Activated T-cell treated with anti-CD3 and anti-CD28 coated beads, Interleukin-2, amount 50 U/mL, for 72 hours (primary cell): ENCODE measurements around the gene WNT10A. TPM values are rescaled to one million over a fixed set of nuclear protein-coding genes. Genes with fewer than 3 reads are reported as not detected.
"Not testable (repeated sequence)": the region's sequence is repeated elsewhere in the genome, so short reads cannot be mapped to it uniquely, and the experiment has no call there.

Experiments used
- ATAC-seq, 2 donors: fragments of 150-1000 bp; cut with Tn5 transposase; replicated peaks in 1 of 2; 2 replicates each; pipeline ENCODE4 v1.10.0; 2021; ENCODE audit warnings: moderate library complexity in 2 of 2, mild to moderate bottlenecking in 1 of 2
- DNase-seq, 2 donors: peaks; one replicate each; pipeline ENCODE4 v3.0.0; 2021 to 2022; ENCODE audit warnings: mixed read lengths in 1 of 2
- H3K27ac Mint-ChIP-seq: one replicate; pipeline ENCODE4 v1.8.0; 2022; ENCODE audit warnings: mild to moderate bottlenecking, moderate library complexity, mixed read lengths
- H3K27me3 Mint-ChIP-seq: one replicate; pipeline ENCODE4 v1.8.0; 2022; ENCODE audit warnings: low read depth, mixed read lengths
- H3K36me3 Mint-ChIP-seq, 2 donors: one replicate each; pipeline ENCODE4 v1.8.0; 2022; ENCODE audit warnings: mixed read lengths in 2 of 2, mild to moderate bottlenecking in 1 of 2; ENCODE audit not compliant: insufficient read depth in 2 of 2
- H3K4me1 Mint-ChIP-seq: one replicate; pipeline ENCODE4 v1.8.0; 2022; ENCODE audit warnings: low read depth, mixed read lengths
- H3K4me3 Mint-ChIP-seq, 2 donors: one replicate each; pipeline ENCODE4 v1.8.0; 2022; ENCODE audit warnings: mild to moderate bottlenecking in 2 of 2, mixed read lengths in 2 of 2, moderate library complexity in 2 of 2
- H3K9me3 Mint-ChIP-seq, 2 donors: one replicate each; pipeline ENCODE4 v1.8.0; 2022; ENCODE audit warnings: mixed read lengths in 2 of 2
- total RNA-seq, 2 donors: library from RNA; stranded (reverse); gene quantifications; one replicate each; pipeline ENCODE4 v1.2.3, GENCODE V29; 2022

Gene WNT10A
- 1 to 10 TPM; 3.4 to 8.6 TPM for total RNA-seq

DNA sequence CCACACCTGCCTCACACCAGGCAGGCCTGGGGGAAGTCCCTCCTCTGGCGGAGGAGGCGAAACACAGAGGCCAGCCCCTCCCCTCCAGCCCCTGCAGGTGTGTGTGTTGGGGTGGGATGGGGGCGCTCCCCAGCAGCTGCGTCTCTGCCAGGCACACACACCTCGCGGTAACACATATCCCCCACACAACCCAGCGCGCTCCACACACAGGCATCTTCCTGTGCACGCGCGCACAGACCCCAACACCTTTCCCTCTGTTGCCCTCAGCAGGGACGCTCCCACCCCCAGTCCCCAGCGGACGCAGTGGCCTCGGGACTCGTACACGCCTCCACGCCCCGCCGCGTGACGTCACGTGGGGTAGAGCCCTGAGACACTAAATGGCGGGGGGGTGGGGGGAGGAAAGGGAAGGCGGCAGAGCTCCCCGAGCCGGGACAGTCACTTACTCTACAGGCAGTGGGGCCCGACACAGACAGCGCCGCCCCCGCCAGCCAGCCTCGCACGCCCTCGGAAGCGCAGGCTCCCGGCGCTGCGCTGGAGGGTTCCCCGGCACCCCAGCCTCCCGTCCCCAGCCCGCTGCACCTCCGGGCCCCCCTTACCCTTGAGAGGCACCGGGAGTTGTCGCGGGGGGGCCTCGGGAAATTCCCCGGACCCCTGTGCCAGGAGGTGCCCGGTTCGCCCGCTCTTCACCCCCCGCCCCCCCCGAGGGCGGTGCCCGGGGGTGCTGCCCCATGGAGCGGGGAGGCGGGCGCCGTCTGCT, at the start of gene WNT10A:
Gene WNT10A (plus strand): TSS at position 751 of the 757 bp plus-strand sequence. CDS start 144 bp downstream, outside the sequence.
- peaks cover 53% of the 10 kb centered on the region for H3K27me3 Mint-ChIP-seq
- H3K36me3 Mint-ChIP-seq = peaks cover 0 to 1% of the 10 kb centered on the region in 2 donors
- DNase-seq = peak; percentile 68 to 70
- peaks cover 61% of the 10 kb centered on the region for H3K4me1 Mint-ChIP-seq
- H3K4me3 Mint-ChIP-seq = peak within 1 kb of the TSS; percentile 81 to 85
- H3K27ac Mint-ChIP-seq = no peak within 1 kb of the TSS
- H3K9me3 Mint-ChIP-seq = no peaks in the 10 kb centered on the region
- peak; percentile 67 to 69 for ATAC-seq

DNA sequence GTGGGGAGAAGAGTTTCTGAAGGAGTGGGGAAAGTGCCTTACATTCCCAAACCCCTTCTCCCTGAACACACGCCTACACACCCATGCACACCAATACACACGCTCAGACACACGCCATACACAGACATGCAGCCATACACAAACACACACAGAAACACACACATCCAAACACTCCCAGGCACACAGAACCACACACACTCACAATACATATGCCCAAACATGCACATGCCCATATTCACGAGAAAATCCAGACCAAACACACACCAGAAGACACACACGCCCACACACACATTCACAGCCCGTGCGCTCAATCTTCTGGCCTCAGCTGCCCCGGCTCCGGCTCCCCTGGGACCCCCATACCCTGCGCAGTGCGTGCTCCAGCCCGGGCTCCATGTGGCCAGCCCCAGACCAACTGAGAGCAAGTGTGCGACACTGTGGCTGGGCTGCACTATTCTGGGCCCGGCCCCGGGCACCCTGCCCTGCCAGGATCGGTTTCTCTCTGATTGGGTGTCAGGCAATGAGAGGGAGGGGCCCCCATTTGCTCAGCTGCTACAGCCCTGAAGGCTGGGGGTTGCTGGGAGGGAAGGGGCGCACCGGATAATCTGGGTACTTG, 49.2 kb upstream of the WNT10A start, which contains the start of gene PRKAG3:
Gene PRKAG3 (minus strand): TSS at position 426 of the 613 bp plus-strand sequence.
- Mint-ChIP-seq H3K9me3 (no peaks in the 10 kb centered on the region), H3K36me3 (no peaks in the 10 kb centered on the region), H3K27ac (no peak within 1 kb of the TSS), H3K27me3 (peaks cover 31% of the 10 kb centered on the region), H3K4me1 (no peaks in the 10 kb centered on the region), H3K4me3 (no peak within 1 kb of the TSS)
- DNase-seq = no peak
- ATAC-seq = no peak

DNA sequence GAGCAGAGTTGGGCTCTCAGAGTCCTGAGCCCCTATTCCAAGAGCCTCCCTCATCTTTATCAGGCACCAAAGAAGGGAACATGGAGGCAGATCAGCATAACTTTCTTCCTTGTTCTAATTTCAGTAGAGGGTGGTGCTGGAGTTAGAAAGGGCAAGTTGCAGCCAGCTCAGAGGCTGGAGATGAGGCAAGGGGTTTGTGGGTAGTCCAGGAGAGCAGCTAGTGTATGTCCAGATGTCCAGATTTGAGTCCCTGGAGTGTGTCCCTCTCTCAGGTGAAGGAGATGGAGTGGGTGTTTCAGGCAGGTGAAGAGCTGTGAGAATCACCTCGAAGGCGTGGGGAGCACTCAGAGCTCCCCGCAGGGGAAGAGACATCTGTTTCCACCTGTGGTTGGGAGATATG, 48.6 kb upstream of the WNT10A start:
- no peak for ATAC-seq
- Mint-ChIP-seq H3K4me3 (no peak overlapping the region), H3K36me3 (no peaks in the 10 kb centered on the region), H3K27me3 (peaks cover 31% of the 10 kb centered on the region), H3K27ac (no peak overlapping the region), H3K4me1 (no peaks in the 10 kb centered on the region), H3K9me3 (peaks cover 0 to under 1% of the 10 kb centered on the region in 2 donors)
- DNase-seq = no peak

DNA sequence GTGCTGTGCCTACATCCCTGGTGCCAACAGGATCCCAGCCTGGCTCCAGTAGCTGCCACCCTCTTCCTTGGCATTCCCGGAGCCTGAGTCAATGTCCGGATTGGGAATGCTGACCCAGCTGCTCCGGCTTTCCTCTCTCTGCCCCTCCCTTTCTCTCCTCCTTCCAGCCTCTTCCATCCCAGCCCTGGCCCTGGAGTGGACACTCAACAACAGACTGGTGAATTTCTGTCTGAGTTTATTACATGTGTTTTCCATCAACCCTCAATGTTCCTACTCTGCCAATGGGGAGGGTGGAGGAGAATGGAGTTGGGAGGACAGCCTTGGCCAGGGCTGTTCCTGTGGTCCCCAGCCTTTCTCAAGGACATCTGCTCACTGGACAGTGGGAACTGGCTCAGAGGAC, 48.1 kb upstream of the WNT10A start:
- ATAC-seq = no peak
- no peak for DNase-seq

DNA sequence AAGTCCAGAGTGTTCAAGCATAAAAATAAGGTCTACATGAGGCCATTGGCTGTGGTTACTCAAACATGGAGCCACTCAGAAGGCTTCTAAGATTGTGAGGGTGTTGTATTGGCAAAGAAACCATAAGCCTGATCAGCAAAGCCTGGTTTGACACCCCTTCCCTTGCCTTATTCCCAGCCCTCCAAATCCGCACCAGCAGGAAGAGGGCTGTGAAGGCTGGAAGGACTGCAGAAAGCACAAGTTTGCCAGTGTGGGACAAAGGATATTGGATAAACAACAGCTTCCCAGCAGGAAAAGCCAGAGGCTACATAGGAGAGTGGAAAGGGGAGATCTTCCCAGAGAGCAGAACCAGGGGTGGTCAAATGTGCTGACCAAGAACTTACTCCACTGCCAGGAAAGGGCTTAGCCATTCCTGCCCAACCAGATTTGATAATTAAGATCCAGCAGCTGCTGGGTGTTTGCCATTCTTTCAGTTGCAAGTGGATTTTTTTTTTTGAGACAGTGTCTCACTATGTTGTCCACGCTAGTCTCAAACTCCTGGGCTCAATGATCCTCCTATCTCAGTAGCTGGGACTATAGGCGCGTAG, 47.5 kb upstream of the WNT10A start:
- H3K4me1 Mint-ChIP-seq = no peaks in the 10 kb centered on the region
- DNase-seq (no peak), ATAC-seq (no peak)
- H3K4me3 Mint-ChIP-seq = no peak overlapping the region
- H3K27ac Mint-ChIP-seq = no peak overlapping the region
- H3K36me3 Mint-ChIP-seq = peaks cover 0 to 2% of the 10 kb centered on the region in 2 donors
- H3K9me3 Mint-ChIP-seq = peaks cover 0 to 4% of the 10 kb centered on the region in 2 donors
- H3K27me3 Mint-ChIP-seq = peaks cover 31% of the 10 kb centered on the region

More for the DNA sequence above, 48.1 kb upstream of the WNT10A start:
- no peak overlapping the region for H3K4me3 Mint-ChIP-seq
- peaks cover 0 to 4% of the 10 kb centered on the region in 2 donors for H3K9me3 Mint-ChIP-seq
- peaks cover 0 to 2% of the 10 kb centered on the region in 2 donors for H3K36me3 Mint-ChIP-seq
- H3K27ac Mint-ChIP-seq = no peak overlapping the region
- H3K27me3 Mint-ChIP-seq = peaks cover 31% of the 10 kb centered on the region
- H3K4me1 Mint-ChIP-seq = no peaks in the 10 kb centered on the region

DNA sequence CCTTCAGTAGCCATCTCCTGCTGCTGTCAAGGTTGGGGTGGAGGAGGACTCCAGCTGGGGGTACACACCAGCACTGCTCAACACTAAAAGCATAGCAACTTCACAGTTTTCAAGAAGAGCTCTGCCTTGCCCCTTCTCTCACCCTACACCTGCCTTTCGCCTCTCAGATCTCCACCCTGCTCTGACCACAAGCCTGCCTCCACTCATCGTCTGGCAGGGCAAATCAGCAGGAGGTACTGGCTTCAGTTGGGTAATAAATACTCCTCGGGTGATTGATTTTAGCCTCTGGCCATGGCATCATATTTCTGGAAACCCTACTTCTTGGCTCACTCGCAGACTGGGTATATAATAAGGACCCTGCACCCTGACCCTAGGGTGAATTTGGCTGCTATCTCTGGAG, 46.0 kb upstream of the WNT10A start:
- H3K9me3 Mint-ChIP-seq = peaks cover 0 to 4% of the 10 kb centered on the region in 2 donors
- no peak overlapping the region for H3K27ac Mint-ChIP-seq
- H3K4me1 Mint-ChIP-seq = no peaks in the 10 kb centered on the region
- peaks cover 0 to 2% of the 10 kb centered on the region in 2 donors for H3K36me3 Mint-ChIP-seq
- no peak overlapping the region for H3K4me3 Mint-ChIP-seq
- no peak for ATAC-seq
- peaks cover 43% of the 10 kb centered on the region for H3K27me3 Mint-ChIP-seq
- no peak for DNase-seq

DNA sequence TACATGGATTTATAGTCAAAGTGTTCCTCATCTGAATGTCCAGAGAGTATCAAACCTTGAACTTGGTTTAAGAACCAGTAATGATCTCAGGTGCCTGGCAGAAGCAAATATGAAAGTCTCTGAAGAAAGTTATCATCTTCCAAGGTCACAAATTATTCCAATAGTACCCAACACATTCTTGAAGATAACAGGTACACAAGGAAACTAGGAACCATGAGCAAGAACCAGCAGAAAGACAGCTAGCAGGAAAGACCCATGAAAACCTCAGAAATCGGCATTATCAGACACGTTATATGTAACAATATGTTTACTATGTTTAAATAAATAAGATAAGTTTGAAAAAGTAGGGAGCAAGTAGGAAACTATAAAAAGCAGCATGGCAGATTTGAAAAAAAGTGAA, 43.2 kb upstream of the WNT10A start:
- peaks cover 0 to 2% of the 10 kb centered on the region in 2 donors for H3K36me3 Mint-ChIP-seq
- ATAC-seq (no peak), DNase-seq (no peak)
- H3K4me3 Mint-ChIP-seq = no peak overlapping the region
- H3K4me1 Mint-ChIP-seq = no peaks in the 10 kb centered on the region
- H3K27me3 Mint-ChIP-seq = peaks cover 37% of the 10 kb centered on the region
- H3K9me3 Mint-ChIP-seq = peaks cover 0 to 4% of the 10 kb centered on the region in 2 donors
- no peak overlapping the region for H3K27ac Mint-ChIP-seq

DNA sequence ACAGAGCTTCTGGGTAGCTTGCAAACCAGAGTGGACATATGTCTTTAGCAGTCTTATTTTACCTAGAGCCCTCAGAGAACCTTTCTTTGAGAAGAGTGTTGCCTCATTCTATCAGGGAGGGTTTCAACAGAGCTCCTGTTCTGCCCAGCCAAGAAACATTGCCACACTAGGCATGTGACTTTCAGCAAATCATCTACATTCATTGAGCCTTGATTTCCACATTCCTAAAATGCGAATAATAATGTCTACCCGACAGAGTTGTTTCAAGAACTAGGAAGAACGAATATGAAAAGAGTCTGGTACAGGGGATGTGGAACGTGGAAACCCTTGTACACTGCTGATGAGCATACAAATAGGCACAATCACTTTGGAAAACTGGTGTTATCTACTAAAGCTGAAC, 41.2 kb upstream of the WNT10A start:
- peaks cover 35% of the 10 kb centered on the region for H3K27me3 Mint-ChIP-seq
- H3K4me1 Mint-ChIP-seq = no peaks in the 10 kb centered on the region
- ATAC-seq (no peak), DNase-seq (no peak)
- H3K36me3 Mint-ChIP-seq = peaks cover 0 to 2% of the 10 kb centered on the region in 2 donors
- H3K27ac Mint-ChIP-seq = no peak overlapping the region
- H3K9me3 Mint-ChIP-seq = peaks cover 3 to 4% of the 10 kb centered on the region in 2 donors
- H3K4me3 Mint-ChIP-seq = no peak overlapping the region

DNA sequence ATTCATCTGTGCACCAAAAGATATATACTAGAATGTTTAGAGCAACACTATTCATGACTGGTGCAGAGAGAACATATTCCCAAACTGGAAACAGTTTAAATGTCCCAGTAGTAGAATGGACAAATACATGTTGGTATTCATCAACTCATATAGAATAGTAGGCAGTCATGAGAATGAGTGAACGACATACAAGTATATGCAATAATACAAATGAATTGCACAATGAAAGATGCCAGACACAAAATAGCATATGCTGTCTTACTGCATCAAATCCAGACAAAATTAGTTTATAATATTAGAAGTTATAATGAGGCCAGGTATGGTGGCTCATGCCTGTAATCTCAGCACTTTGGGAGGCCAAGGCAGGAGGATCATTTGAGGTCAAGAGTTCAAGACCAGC, 40.8 kb upstream of the WNT10A start:
- Mint-ChIP-seq H3K9me3 (peaks cover 3 to 4% of the 10 kb centered on the region in 2 donors), H3K4me1 (no peaks in the 10 kb centered on the region), H3K36me3 (peaks cover 0 to 2% of the 10 kb centered on the region in 2 donors), H3K27me3 (peaks cover 37% of the 10 kb centered on the region), H3K27ac (no peak overlapping the region), H3K4me3 (no peak overlapping the region)
- ATAC-seq (no peak), DNase-seq (no peak)

DNA sequence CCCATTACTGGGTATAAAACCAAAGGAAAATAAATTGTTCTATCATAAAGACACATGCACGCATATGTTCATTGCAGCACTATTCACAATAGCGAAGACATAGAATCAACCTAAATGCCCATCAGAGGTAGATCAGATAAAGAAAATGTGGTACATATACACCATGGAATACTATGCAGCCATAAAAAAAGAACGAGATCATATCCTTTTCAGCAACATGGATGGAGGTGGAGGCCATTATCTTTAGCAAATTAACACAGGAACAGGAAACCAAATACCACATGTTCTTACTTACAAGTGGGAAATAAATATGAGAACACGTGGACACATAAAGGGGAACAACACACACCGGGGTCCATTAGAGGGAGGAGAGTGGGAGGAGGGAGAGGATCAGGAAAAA, 36.3 kb upstream of the WNT10A start:
- H3K36me3 Mint-ChIP-seq, DNase-seq, ATAC-seq, H3K4me3 Mint-ChIP-seq, H3K4me1 Mint-ChIP-seq, H3K9me3 Mint-ChIP-seq, H3K27ac Mint-ChIP-seq: not testable (repeated sequence)
- peaks cover 29% of the 10 kb centered on the region for H3K27me3 Mint-ChIP-seq

DNA sequence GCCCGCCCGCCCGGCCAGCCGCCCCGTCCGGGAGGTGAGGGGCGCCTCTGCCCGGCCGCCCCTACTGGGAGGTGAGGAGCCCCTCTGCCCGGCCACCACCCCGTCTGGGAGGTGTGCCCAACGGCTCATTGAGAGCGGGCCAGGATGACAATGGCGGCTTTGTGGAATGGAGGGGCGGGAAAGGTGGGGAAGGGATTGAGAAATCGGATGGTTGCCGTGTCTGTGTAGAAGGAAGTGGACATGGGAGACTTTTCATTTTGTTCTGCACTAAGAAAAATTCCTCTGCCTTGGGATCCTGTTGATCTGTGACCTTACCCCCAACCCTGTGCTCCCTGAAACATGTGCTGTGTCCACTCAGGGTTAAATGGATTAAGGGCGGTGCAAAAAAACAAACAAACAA, 33.7 kb upstream of the WNT10A start:
- not testable (repeated sequence) for H3K4me3 Mint-ChIP-seq, DNase-seq, H3K27ac Mint-ChIP-seq, H3K36me3 Mint-ChIP-seq, H3K4me1 Mint-ChIP-seq, H3K9me3 Mint-ChIP-seq, ATAC-seq
- H3K27me3 Mint-ChIP-seq = peaks cover 20% of the 10 kb centered on the region

DNA sequence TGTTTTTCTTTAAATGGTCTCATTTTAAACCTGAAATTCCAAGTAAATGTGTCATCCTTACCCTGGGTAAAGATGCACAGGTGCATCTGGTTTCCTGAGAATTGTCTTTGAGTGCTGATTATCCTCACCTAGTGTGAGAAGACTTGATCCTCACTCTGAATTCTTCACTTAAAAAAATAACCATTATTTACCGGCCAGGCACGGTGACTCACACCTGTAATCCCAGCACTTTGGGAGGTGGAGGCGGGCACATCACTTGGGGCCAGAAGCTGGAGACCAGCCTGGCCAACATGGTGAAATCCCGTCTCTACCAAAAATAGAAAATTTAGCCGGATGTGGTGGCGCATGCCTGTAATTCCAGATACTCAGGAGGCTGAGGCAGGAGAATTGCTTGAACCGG, 30.9 kb upstream of the WNT10A start:
- H3K4me3 Mint-ChIP-seq = no peak overlapping the region
- no peak for ATAC-seq
- H3K9me3 Mint-ChIP-seq = no peaks in the 10 kb centered on the region
- DNase-seq = no peak
- peaks cover 26% of the 10 kb centered on the region for H3K27me3 Mint-ChIP-seq
- no peaks in the 10 kb centered on the region for H3K36me3 Mint-ChIP-seq
- H3K27ac Mint-ChIP-seq = no peak overlapping the region
- H3K4me1 Mint-ChIP-seq = no peaks in the 10 kb centered on the region

DNA sequence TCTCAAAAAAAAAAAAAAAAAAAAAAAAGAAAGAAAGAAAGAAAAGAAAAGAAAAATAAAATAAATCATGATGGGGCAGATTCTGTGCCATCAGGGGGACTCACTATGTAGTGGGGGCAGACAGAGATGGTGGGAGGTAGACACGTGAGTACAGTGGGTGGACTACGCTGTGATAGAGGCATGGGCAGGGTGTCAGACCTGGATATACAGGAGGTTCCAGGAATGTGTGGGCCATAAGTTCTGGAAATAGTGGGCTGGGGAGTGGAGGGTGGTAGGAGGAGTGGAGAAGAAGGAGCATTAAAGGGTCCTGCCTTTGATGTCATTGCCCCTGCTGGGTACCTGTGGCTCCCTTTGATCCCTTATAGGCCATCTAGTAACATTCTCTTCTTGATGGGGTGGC, 29.9 kb upstream of the WNT10A start:
- H3K4me3 Mint-ChIP-seq = no peak overlapping the region
- ATAC-seq = no peak
- H3K9me3 Mint-ChIP-seq = no peaks in the 10 kb centered on the region
- H3K36me3 Mint-ChIP-seq = no peaks in the 10 kb centered on the region
- H3K27me3 Mint-ChIP-seq = peaks cover 37% of the 10 kb centered on the region
- H3K4me1 Mint-ChIP-seq = no peaks in the 10 kb centered on the region
- H3K27ac Mint-ChIP-seq = no peak overlapping the region
- no peak for DNase-seq
